SK-N-MC (cell line): Measurements from ENCODE around the gene ANO6.

ENCODE experiments used
- EZH2 ChIP-seq: fragments of 200-600 bp; sonication (generic); IDR thresholded peaks from one replicate; pipeline ENCODE4 v1.6.1; 2017; ENCODE audit warnings: antibody characterized with exemption
- FOXP2 ChIP-seq: optimal IDR thresholded peaks from 2 replicates; pipeline ENCODE3; 2011; ENCODE audit warnings: mild to moderate bottlenecking, moderate library complexity; ENCODE audit not compliant: insufficient read depth; ENCODE audit errors: extremely low read length, control extremely low read depth
- POLR2AphosphoS5 ChIP-seq: IDR thresholded peaks from 2 replicates; pipeline ENCODE4 v1.6.1; 2012; ENCODE audit warnings: mild to moderate bottlenecking, low read depth, low read length, borderline replicate concordance

DNA sequence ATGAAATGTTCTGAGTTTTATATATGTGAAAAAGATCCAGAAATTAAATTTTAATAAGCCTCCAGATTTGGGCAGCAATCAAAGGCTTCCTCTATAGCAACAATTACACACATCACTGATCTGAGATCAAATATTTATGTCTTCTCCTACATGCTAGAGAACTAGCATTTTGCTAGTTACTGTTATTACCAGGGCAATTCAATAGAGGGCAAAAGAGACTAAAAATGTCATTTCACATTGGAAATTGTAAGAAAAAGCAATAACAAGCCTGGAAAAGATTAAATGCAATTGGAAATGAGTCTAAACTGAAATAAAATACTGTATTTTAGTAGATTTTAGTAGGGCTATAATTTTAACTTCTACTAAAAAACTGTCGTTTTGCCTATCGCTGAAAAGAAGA, 32.6 kb upstream of the ANO6 start:
- TF ChIP-seq EZH2 (no peak), POLR2AphosphoS5 (no peak), FOXP2 (no peak)
